ENCODE data around the gene CAPN12.

GRCh38 chr19:38733241-38733492 lies 11.1 kb downstream of the CAPN12 start:
- TF ChIP-seq POLR2AphosphoS5 (IDR thresholded peaks at IDR 0.05; ENCODE audit: low read depth, low read length) = no peak
- no peak for TF ChIP-seq TAF1 (IDR thresholded peaks at IDR 0.05; ENCODE audit: borderline replicate concordance, insufficient read depth, low read length)

All from PFSK-1 (cell line).